CD14-positive monocyte (primary cell): ENCODE data around the gene ATG13. TPM values are rescaled to one million over a fixed set of nuclear protein-coding genes. Genes with fewer than 3 reads are reported as not detected.
"Not testable (repeated sequence)": the region's sequence is repeated elsewhere in the genome, so short reads cannot be mapped to it uniquely, and the experiment has no call there.

Source experiments
- DNase-seq, 3 donors: peaks; one replicate each; pipeline ENCODE4 v3.0.0-alpha.2; 2011 to 2022
- H2AFZ ChIP-seq: 2 replicates; pipeline ENCODE4 v1.6.0; 2012; ENCODE audit warnings: mild to moderate bottlenecking, low read depth, low read length, inconsistent platforms; ENCODE audit not compliant: insufficient read depth, poor library complexity, severe bottlenecking
- H3K27ac ChIP-seq, 2 donors: 1 replicate in 1 of 2; 2 replicates in 1 of 2; pipeline ENCODE4 v1.5.1; 2012 to 2013; ENCODE audit warnings: low read length in 2 of 2, control low read depth in 1 of 2, inconsistent platforms in 1 of 2, low read depth in 1 of 2, mild to moderate bottlenecking in 1 of 2
- H3K27me3 ChIP-seq, 2 donors: one replicate each; pipeline versions ENCODE4 v1.6.0 to v1.6.1; 2011 to 2013; ENCODE audit warnings: low read length in 2 of 2; ENCODE audit not compliant: control insufficient read depth in 2 of 2, insufficient read depth in 2 of 2
- H3K36me3 ChIP-seq, 2 donors: replicated peaks in 1 of 2; 1 replicate in 1 of 2; 2 replicates in 1 of 2; pipeline versions ENCODE4 v1.5.1 to v1.6.1; 2012 to 2013; ENCODE audit warnings: low read length in 2 of 2, control low read depth in 1 of 2, inconsistent platforms in 1 of 2, mild to moderate bottlenecking in 1 of 2; ENCODE audit not compliant: insufficient read depth in 2 of 2, control insufficient read depth in 1 of 2
- H3K4me1 ChIP-seq, 2 donors: 1 replicate in 1 of 2; 2 replicates in 1 of 2; pipeline versions ENCODE4 v1.5.1 to v1.6.1; 2012 to 2013; ENCODE audit warnings: low read length in 2 of 2, control low read depth in 1 of 2, inconsistent platforms in 1 of 2, mild to moderate bottlenecking in 1 of 2, moderate library complexity in 1 of 2; ENCODE audit not compliant: insufficient read depth in 2 of 2, control insufficient read depth in 1 of 2
- H3K4me2 ChIP-seq: replicated peaks from 2 replicates; pipeline ENCODE3; 2012; ENCODE audit warnings: low read length, moderate library complexity, mild to moderate bottlenecking; ENCODE audit not compliant: poor library complexity, severe bottlenecking; ENCODE audit errors: extremely low read depth
- H3K4me3 ChIP-seq, 3 experiments: fragments of 200-600 bp in 1 of 3; sonication (generic) in 1 of 3; replicated peaks in 1 of 3; 1 replicate in 2 of 3; 2 replicates in 1 of 3; pipeline ENCODE4 v1.5.1; 2011 to 2013; ENCODE audit warnings: low read length in 3 of 3, mild to moderate bottlenecking in 3 of 3, control low read depth in 2 of 3, low read depth in 2 of 3, inconsistent platforms in 1 of 3, moderate library complexity in 1 of 3
- H3K79me2 ChIP-seq: 2 replicates; pipeline ENCODE4 v1.6.0; 2012; ENCODE audit warnings: mild to moderate bottlenecking, control low read depth, inconsistent platforms, low read length, moderate library complexity; ENCODE audit not compliant: insufficient read depth
- H3K9ac ChIP-seq: 2 replicates; pipeline ENCODE4 v1.6.0; 2017; ENCODE audit warnings: low read length, mild to moderate bottlenecking; ENCODE audit not compliant: insufficient read depth, poor library complexity, severe bottlenecking
- H3K9me3 ChIP-seq, 2 donors: replicated peaks in 1 of 2; 1 replicate in 1 of 2; 2 replicates in 1 of 2; pipeline versions ENCODE4 v1.5.1 to v1.6.1; 2012 to 2013; ENCODE audit warnings: low read length in 2 of 2, control low read depth in 1 of 2; ENCODE audit not compliant: control insufficient read depth in 1 of 2, insufficient read depth in 1 of 2
- H4K20me1 ChIP-seq: 2 replicates; pipeline ENCODE4 v1.6.0; 2012; ENCODE audit warnings: mild to moderate bottlenecking, low read length, control low read depth, moderate library complexity; ENCODE audit not compliant: insufficient read depth
- H3K27ac Mint-ChIP-seq, 7 donors: one replicate each; pipeline ENCODE4 v1.8.0; 2020; ENCODE audit warnings: mild to moderate bottlenecking in 7 of 7, mixed read lengths in 7 of 7, moderate library complexity in 6 of 7, inconsistent platforms in 2 of 7
- H3K27me3 Mint-ChIP-seq, 3 donors: one replicate each; pipeline ENCODE4 v1.8.0; 2021 to 2022; ENCODE audit warnings: low read depth in 3 of 3, mild to moderate bottlenecking in 3 of 3, mixed read lengths in 3 of 3, moderate library complexity in 3 of 3, inconsistent platforms in 1 of 3
- H3K36me3 Mint-ChIP-seq, 2 donors: one replicate each; pipeline ENCODE4 v1.8.0; 2020; ENCODE audit warnings: mixed read lengths in 2 of 2, inconsistent platforms in 1 of 2, mild to moderate bottlenecking in 1 of 2
- H3K4me1 Mint-ChIP-seq: one replicate; pipeline ENCODE4 v1.8.0; 2020; ENCODE audit warnings: mild to moderate bottlenecking, mixed read lengths
- H3K4me3 Mint-ChIP-seq, 2 donors: one replicate each; pipeline ENCODE4 v1.8.0; 2020; ENCODE audit warnings: mild to moderate bottlenecking in 2 of 2, mixed read lengths in 2 of 2, moderate library complexity in 1 of 2
- H3K9me3 Mint-ChIP-seq, 7 donors: one replicate each; pipeline ENCODE4 v1.8.0; 2020 to 2022; ENCODE audit warnings: mixed read lengths in 7 of 7, mild to moderate bottlenecking in 6 of 7, moderate library complexity in 6 of 7, inconsistent platforms in 2 of 7
- CTCF ChIP-seq: fragments of 200-600 bp; IDR thresholded peaks from one replicate; pipeline ENCODE4 v1.8.0; 2022; ENCODE audit warnings: antibody characterized with exemption, mild to moderate bottlenecking
- WGBS: methylation state at CpG from one replicate; pipeline ENCODE4 v1.1.5; 2013; ENCODE audit warnings: missing lambda C conversion rate; ENCODE audit not compliant: insufficient coverage; 5-methylcytosine and 5-hydroxymethylcytosine counted together
- intact Hi-C, 2 donors: fragments of 100-400 bp; cut with micrococcal nuclease; formaldehyde crosslinking; loops; one replicate each; pipeline versions ENCODE4 v1.15.0 to v1.15.1; 2023
- polyA plus RNA-seq, 3 donors: library from polyadenylated mRNA; depleted of rRNA in 1 of 3; unstranded in 2 of 3; stranded (reverse) in 1 of 3; fragments of 300-500 nt in 2 of 3; fragments of >200 nt in 1 of 3; fragmentation: Illumina TruSeq in 2 of 3; gene quantifications; 1 replicate in 2 of 3; 2 replicates in 1 of 3; pipeline ENCODE4 v1.2.3, GENCODE V29; 2012 to 2021

Gene ATG13
- polyA plus RNA-seq, 3 donors: 33.7 to 55.5 (median 51.2) TPM

DNA sequence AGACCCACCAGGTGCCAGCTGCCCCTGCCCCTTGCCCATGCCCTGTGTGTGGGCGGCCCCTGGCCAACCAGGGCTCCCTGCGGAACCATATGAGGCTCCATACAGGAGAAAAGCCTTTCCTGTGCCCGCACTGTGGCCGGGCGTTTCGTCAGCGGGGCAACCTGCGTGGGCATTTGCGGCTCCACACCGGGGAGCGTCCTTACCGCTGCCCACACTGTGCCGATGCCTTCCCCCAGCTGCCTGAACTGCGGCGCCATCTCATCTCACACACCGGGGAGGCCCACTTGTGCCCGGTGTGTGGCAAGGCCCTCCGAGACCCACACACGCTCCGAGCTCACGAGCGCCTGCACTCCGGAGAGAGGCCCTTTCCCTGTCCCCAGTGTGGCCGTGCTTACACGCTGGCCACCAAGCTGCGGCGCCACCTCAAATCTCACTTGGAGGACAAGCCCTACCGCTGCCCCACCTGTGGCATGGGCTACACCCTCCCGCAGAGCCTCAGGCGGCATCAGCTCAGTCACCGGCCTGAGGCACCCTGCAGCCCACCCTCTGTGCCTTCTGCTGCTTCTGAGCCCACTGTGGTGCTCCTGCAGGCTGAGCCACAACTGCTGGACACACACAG, 87.8 kb downstream of the ATG13 start:
- peaks cover 0 to 5% (median 0%) of the 10 kb centered on the region in 7 donors for H3K9me3 Mint-ChIP-seq
- no peak overlapping the region for H3K4me3 Mint-ChIP-seq
- H3K4me1 ChIP-seq: peaks cover 8 to 20% of the 10 kb centered on the region in 2 donors
- H2AFZ ChIP-seq: no peak overlapping the region
- H3K79me2 ChIP-seq: peaks cover 45% of the 10 kb centered on the region
- no peak overlapping the region for H3K27ac Mint-ChIP-seq
- H3K9me3 ChIP-seq: no peaks in the 10 kb centered on the region
- H3K9ac ChIP-seq: no peak overlapping the region
- no peak for DNase-seq
- no peak overlapping the region for H3K4me3 ChIP-seq
- peaks cover 52 to 66% of the 10 kb centered on the region in 2 donors for H3K36me3 ChIP-seq
- no peak overlapping the region for H3K4me2 ChIP-seq
- intact Hi-C loops: loop anchor here in 1 of 2 donors (10.0 kb wide), 1 partner anchor 470 kb away; the partner anchor contains the start of gene ARFGAP2
- no peaks in the 10 kb centered on the region for H3K27me3 ChIP-seq
- peaks cover 0 to 2% (median 0%) of the 10 kb centered on the region in 3 donors for H3K27me3 Mint-ChIP-seq
- no peak for TF ChIP-seq CTCF
- peaks cover 14% of the 10 kb centered on the region for H3K4me1 Mint-ChIP-seq
- H3K27ac ChIP-seq: no peak overlapping the region
- peaks cover 56 to 70% of the 10 kb centered on the region in 2 donors for H3K36me3 Mint-ChIP-seq
- peaks cover 32% of the 10 kb centered on the region for H4K20me1 ChIP-seq
- 96% methylated on average over 25 of the region's 31 CpGs for WGBS

DNA sequence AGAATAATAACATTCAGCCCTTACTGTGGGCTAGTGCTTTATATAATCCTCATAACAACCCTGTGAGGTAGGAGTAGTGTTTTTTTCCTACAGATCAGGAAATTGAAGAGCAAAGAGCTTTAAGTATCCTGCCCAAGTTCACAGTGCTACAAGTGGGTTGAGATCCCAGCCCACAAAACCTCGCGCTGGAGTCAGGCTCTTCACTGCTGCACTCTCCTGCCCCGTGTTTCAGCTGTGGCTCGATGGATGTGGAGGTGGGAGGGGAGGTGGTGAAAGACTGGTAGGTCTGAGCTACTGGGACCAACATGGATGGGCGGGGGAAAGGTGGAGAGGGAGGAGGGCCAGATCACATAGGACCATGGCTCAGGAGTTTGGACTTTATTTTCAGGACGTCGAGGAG, 89.5 kb downstream of the ATG13 start:
- peaks cover 32% of the 10 kb centered on the region for H4K20me1 ChIP-seq
- peaks cover 0 to 2% (median 0%) of the 10 kb centered on the region in 3 donors for H3K27me3 Mint-ChIP-seq
- 91% methylated on average over 5 of the region's 7 CpGs for WGBS
- intact Hi-C loops: loop anchor here in 1 of 2 donors (10.0 kb wide), 1 partner anchor 468 kb away; the partner anchor contains the start of gene ARFGAP2
- H3K4me1 ChIP-seq: peaks cover 0 to 11% of the 10 kb centered on the region in 2 donors
- no peak for DNase-seq
- TF ChIP-seq CTCF: no peak
- peaks cover 30% of the 10 kb centered on the region for H3K79me2 ChIP-seq
- H3K27me3 ChIP-seq: no peaks in the 10 kb centered on the region
- H3K36me3 Mint-ChIP-seq: peaks cover 56 to 74% of the 10 kb centered on the region in 2 donors
- H3K9ac ChIP-seq: no peak overlapping the region
- peaks cover 0 to 5% (median 0%) of the 10 kb centered on the region in 7 donors for H3K9me3 Mint-ChIP-seq
- no peak overlapping the region for H3K4me2 ChIP-seq
- peak overlapping the region in 1 of 7 donors; percentile 30 for H3K27ac Mint-ChIP-seq
- H3K27ac ChIP-seq: no peak overlapping the region
- H2AFZ ChIP-seq: no peak overlapping the region
- H3K36me3 ChIP-seq: peaks cover 52 to 66% of the 10 kb centered on the region in 2 donors
- H3K4me3 Mint-ChIP-seq: no peak overlapping the region
- no peak overlapping the region for H3K4me3 ChIP-seq
- H3K4me1 Mint-ChIP-seq: peaks cover 7% of the 10 kb centered on the region
- H3K9me3 ChIP-seq: no peaks in the 10 kb centered on the region

- peaks cover 37 to 50% of the 10 kb centered on the region in 2 donors for H3K36me3 Mint-ChIP-seq
- not testable (repeated sequence) for H3K9ac ChIP-seq, DNase-seq, H3K27me3 Mint-ChIP-seq, H3K4me3 Mint-ChIP-seq, H3K4me1 ChIP-seq, H3K9me3 Mint-ChIP-seq, H3K27ac Mint-ChIP-seq, H3K4me2 ChIP-seq, H3K79me2 ChIP-seq, H3K4me1 Mint-ChIP-seq, H3K9me3 ChIP-seq, H2AFZ ChIP-seq, H3K27ac ChIP-seq, H3K4me3 ChIP-seq, H3K27me3 ChIP-seq
- intact Hi-C loops: loop anchor here in 1 of 2 donors (10.0 kb wide), 1 partner anchor 465 kb away; the partner anchor contains the start of gene ARFGAP2
- WGBS: 96% methylated on average over 9 of the region's 9 CpGs
- Histone ChIP-seq H3K36me3 (peaks cover 31 to 43% of the 10 kb centered on the region in 2 donors), H4K20me1 (peaks cover 31% of the 10 kb centered on the region)
Measured at GRCh38 chr11:46709351-46709750, 92.0 kb downstream of the ATG13 start.
